T-helper 1 cell treated with Interleukin-12 subunit alpha and Interleukin-12 subunit beta and Interleukin-4 antibody, amounts not matched to agents 30 μg/mL and 1 μg/mL, for 36 hours (primary cell): Measurements from ENCODE around the gene SIAH3.

ENCODE experiments used
- H3K27ac Mint-ChIP-seq: one replicate; pipeline ENCODE4 v1.8.0; 2021; ENCODE audit warnings: mild to moderate bottlenecking, mixed read lengths
- H3K27me3 Mint-ChIP-seq: one replicate; pipeline ENCODE4 v1.8.0; 2021; ENCODE audit warnings: low read depth, mixed read lengths
- H3K36me3 Mint-ChIP-seq: one replicate; pipeline ENCODE4 v1.8.0; 2021; ENCODE audit warnings: low read depth, mixed read lengths
- H3K4me1 Mint-ChIP-seq: one replicate; pipeline ENCODE4 v1.8.0; 2021; ENCODE audit warnings: low read depth, mixed read lengths
- H3K4me3 Mint-ChIP-seq: one replicate; pipeline ENCODE4 v1.8.0; 2021; ENCODE audit warnings: mild to moderate bottlenecking, moderate library complexity, mixed read lengths
- H3K9me3 Mint-ChIP-seq: one replicate; pipeline ENCODE4 v1.8.0; 2021; ENCODE audit warnings: mixed read lengths

The SIAH3 gene

GRCh38 chr13:45733361-45733760, 118.2 kb downstream of the SIAH3 start:
- H3K36me3 Mint-ChIP-seq, result no peaks in the 10 kb centered on the region

GRCh38 chr13:45732916-45733315, 118.6 kb downstream of the SIAH3 start:
- H3K27ac Mint-ChIP-seq, result no peak overlapping the region
- H3K4me3 Mint-ChIP-seq, result no peak overlapping the region
- no peaks in the 10 kb centered on the region for H3K4me1 Mint-ChIP-seq
- H3K27me3 Mint-ChIP-seq, result peaks cover 5% of the 10 kb centered on the region
- H3K9me3 Mint-ChIP-seq, result no peaks in the 10 kb centered on the region
- no peaks in the 10 kb centered on the region for H3K36me3 Mint-ChIP-seq

More at GRCh38 chr13:45733361-45733760, 118.2 kb downstream of the SIAH3 start:
- Mint-ChIP-seq H3K27me3 (peaks cover 5% of the 10 kb centered on the region), H3K9me3 (no peaks in the 10 kb centered on the region), H3K27ac (no peak overlapping the region), H3K4me3 (no peak overlapping the region), H3K4me1 (no peaks in the 10 kb centered on the region)

GRCh38 chr13:45731455-45731854, 120.1 kb downstream of the SIAH3 start:
- no peaks in the 10 kb centered on the region for H3K9me3 Mint-ChIP-seq
- no peaks in the 10 kb centered on the region for H3K36me3 Mint-ChIP-seq
- H3K27me3 Mint-ChIP-seq, result peaks cover 5% of the 10 kb centered on the region
- H3K4me1 Mint-ChIP-seq, result no peaks in the 10 kb centered on the region
- no peak overlapping the region for H3K27ac Mint-ChIP-seq
- no peak overlapping the region for H3K4me3 Mint-ChIP-seq

GRCh38 chr13:45728759-45729158, 122.8 kb downstream of the SIAH3 start:
- no peaks in the 10 kb centered on the region for H3K36me3 Mint-ChIP-seq
- no peak overlapping the region for H3K4me3 Mint-ChIP-seq
- no peaks in the 10 kb centered on the region for H3K9me3 Mint-ChIP-seq
- no peak overlapping the region for H3K27ac Mint-ChIP-seq
- H3K27me3 Mint-ChIP-seq, result peaks cover 5% of the 10 kb centered on the region
- H3K4me1 Mint-ChIP-seq, result no peaks in the 10 kb centered on the region
